ENCODE data around the gene EVX1. TPM values are rescaled to one million over a fixed set of nuclear protein-coding genes. Genes with fewer than 3 reads are reported as not detected.

EVX1 gene
- total RNA-seq, 1 donor from 2014 or later, result not detected

DNA sequence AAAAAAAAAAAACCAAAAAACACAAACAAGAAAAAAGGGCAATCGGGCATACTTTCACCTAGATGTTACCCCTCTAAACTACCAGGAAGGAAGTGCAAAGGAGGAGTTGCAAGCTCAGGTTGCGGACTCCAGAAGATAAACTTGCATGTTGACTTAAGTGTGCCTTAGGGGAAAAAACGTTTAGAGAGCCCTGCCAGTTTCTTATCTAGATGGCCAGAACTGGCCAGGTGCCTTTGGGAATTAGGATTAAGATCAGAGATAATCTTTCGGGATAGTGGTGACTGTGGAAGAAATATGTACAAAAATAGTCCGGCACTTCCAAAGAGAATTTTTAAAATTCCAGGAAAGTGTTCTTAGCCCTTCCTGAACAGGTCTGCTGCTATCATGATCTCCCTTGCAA is 17.6 kb downstream of the EVX1 start:
- no peak for DNase-seq (ENCODE audit: low read depth)
- TF ChIP-seq, protein P1, sequence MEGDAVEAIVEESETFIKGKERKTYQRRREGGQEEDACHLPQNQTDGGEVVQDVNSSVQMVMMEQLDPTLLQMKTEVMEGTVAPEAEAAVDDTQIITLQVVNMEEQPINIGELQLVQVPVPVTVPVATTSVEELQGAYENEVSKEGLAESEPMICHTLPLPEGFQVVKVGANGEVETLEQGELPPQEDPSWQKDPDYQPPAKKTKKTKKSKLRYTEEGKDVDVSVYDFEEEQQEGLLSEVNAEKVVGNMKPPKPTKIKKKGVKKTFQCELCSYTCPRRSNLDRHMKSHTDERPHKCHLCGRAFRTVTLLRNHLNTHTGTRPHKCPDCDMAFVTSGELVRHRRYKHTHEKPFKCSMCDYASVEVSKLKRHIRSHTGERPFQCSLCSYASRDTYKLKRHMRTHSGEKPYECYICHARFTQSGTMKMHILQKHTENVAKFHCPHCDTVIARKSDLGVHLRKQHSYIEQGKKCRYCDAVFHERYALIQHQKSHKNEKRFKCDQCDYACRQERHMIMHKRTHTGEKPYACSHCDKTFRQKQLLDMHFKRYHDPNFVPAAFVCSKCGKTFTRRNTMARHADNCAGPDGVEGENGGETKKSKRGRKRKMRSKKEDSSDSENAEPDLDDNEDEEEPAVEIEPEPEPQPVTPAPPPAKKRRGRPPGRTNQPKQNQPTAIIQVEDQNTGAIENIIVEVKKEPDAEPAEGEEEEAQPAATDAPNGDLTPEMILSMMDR (IDR thresholded peaks at IDR 0.05; ENCODE audit: insufficient read depth, low read length, severe bottlenecking), result no peak
- no peak for FAIRE-seq
- Histone ChIP-seq H3K27me3 (ENCODE audit: control insufficient read depth, insufficient read depth, low read length) (no peaks in the 10 kb centered on the region), H3K4me3 (ENCODE audit: low read depth, low read length) (no peak overlapping the region), H3K36me3 (ENCODE audit: control insufficient read depth, insufficient read depth, low read length) (no peaks in the 10 kb centered on the region)

DNA sequence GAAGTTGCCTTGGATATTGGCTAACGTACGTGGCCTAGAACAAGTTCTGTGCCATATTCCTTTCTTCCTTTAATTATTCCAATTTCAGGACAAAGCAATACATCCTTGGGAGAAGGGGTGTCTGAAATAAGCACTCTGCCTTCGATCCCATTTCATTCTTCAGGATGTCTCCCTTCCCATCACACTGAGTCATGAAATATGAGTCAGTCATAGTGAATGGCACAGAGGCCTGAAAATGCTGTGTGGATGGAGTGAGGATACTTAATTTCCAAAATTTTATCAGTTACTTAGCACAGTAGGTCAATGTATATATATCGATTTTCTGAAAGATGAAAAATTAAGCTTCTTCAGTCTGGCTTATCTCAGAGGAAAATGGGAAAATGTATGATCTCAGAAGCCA is 19.5 kb downstream of the EVX1 start:
- no peak for FAIRE-seq
- Histone ChIP-seq H3K4me3 (ENCODE audit: low read depth, low read length) (no peak overlapping the region), H3K27me3 (ENCODE audit: control insufficient read depth, insufficient read depth, low read length) (no peaks in the 10 kb centered on the region), H3K36me3 (ENCODE audit: control insufficient read depth, insufficient read depth, low read length) (no peaks in the 10 kb centered on the region)
- TF ChIP-seq, protein P1 (IDR thresholded peaks at IDR 0.05; ENCODE audit: insufficient read depth, low read length, severe bottlenecking), result no peak
- peak; percentile 47 for DNase-seq (ENCODE audit: low read depth)

DNA sequence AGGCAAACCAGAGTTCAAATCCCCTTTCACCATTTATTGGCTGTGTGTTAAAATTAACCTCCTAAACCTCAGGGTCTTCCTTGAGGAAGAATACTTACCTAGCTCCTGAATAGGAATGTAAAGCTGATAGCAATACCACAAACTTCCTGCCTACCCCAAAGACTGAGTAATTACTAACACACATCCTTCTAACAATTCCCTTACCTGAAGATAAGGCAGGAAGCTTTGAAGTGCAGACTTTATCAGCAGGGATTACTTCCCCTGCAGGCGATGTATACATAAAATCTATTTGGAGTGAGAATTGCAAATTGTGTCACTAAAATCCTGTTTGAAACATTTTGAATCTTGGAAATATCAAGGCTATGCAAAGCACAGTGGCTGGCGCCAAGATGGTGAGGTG is 21.2 kb downstream of the EVX1 start:
- H3K4me3 ChIP-seq (ENCODE audit: low read depth, low read length), result no peak overlapping the region
- DNase-seq (ENCODE audit: low read depth) (peak; percentile 18), FAIRE-seq (no peak)
- H3K36me3 ChIP-seq (ENCODE audit: control insufficient read depth, insufficient read depth, low read length), result no peaks in the 10 kb centered on the region
- H3K27me3 ChIP-seq (ENCODE audit: control insufficient read depth, insufficient read depth, low read length), result no peaks in the 10 kb centered on the region
- TF ChIP-seq, protein P1 (IDR thresholded peaks at IDR 0.05; ENCODE audit: insufficient read depth, low read length, severe bottlenecking), result no peak

DNA sequence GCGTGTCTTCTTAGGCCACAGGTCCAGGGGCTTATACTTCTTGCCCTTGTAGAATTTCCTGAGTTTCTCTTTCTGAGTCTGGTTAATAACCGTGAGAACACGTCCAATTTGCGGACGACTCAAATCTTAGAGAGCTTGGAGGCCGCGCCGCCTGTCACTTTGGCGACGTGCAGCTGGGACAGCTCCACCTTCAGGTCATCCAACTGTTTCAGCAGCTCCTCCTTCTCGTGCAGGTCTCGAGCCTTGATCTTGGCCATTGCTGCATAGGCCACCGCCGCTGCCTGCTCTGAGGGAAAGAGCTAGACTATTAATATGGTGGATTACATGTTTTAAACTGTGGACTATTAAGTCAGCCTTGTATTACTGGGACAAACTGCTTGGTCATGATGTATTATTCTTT is 26.9 kb downstream of the EVX1 start:
- DNase-seq (ENCODE audit: low read depth) (no peak), FAIRE-seq (no peak)
- Histone ChIP-seq H3K4me3 (ENCODE audit: low read depth, low read length) (no peak overlapping the region), H3K27me3 (ENCODE audit: control insufficient read depth, insufficient read depth, low read length) (no peaks in the 10 kb centered on the region), H3K36me3 (ENCODE audit: control insufficient read depth, insufficient read depth, low read length) (no peaks in the 10 kb centered on the region)
- TF ChIP-seq, protein P1 (IDR thresholded peaks at IDR 0.05; ENCODE audit: insufficient read depth, low read length, severe bottlenecking), result no peak

DNA sequence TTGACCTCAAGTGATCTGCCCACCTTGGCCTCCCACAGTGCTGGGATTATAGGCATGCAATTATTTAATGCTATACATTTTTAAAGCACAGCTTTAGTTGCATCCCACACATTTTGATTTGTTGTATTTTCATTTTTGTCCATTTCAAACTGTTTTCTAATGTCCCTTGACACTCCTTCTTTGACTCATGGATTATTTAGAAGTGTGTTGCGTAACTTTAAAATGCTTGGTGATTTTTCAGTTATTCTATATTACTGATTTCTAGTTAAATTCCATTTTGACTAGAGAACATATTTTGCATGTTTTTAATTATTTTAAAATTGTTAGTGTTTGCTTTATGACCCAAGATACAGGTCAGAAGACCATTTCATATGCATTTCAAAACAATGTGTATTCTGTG is 28.8 kb downstream of the EVX1 start:
- no peak overlapping the region for H3K4me3 ChIP-seq (ENCODE audit: low read depth, low read length)
- FAIRE-seq, result no peak
- no peaks in the 10 kb centered on the region for H3K27me3 ChIP-seq (ENCODE audit: control insufficient read depth, insufficient read depth, low read length)

DNA sequence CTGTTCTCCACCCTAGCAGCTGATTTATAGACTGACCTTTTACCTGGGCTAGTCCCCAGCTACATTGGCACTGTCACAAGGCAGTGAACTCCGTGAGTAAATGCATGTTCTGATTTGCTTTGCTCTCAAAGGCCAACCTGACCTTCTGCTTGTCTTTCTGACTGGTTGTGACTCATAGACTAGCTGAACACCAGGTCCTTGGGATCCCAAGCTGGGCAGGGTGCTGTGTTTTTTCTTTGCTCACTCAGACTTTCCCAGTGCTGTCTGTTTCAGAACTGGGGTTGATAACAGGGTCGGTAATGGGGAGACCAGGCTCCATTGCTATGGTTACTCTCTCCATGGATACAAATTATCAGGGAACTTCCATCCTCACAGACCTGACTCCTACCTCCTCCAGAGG is 35.0 kb downstream of the EVX1 start:
- Histone ChIP-seq H3K27me3 (ENCODE audit: control insufficient read depth, insufficient read depth, low read length) (no peaks in the 10 kb centered on the region), H3K36me3 (ENCODE audit: control insufficient read depth, insufficient read depth, low read length) (no peaks in the 10 kb centered on the region), H3K4me3 (ENCODE audit: low read depth, low read length) (no peak overlapping the region)
- peak; percentile 82 for DNase-seq (ENCODE audit: low read depth)
- TF ChIP-seq, protein P1 (IDR thresholded peaks at IDR 0.05; ENCODE audit: insufficient read depth, low read length, severe bottlenecking), result no peak
- FAIRE-seq, result peak; percentile 32

More for the DNA sequence above, 28.8 kb downstream of the EVX1 start:
- no peak for DNase-seq (ENCODE audit: low read depth)
- H3K36me3 ChIP-seq (ENCODE audit: control insufficient read depth, insufficient read depth, low read length), result no peaks in the 10 kb centered on the region
- TF ChIP-seq, protein P1 (IDR thresholded peaks at IDR 0.05; ENCODE audit: insufficient read depth, low read length, severe bottlenecking), result no peak
